CD4-positive, alpha-beta T cell treated with Interleukin-6 at 100 ng/mL for 8 hours (primary cell): ENCODE measurements around the gene TOP3B.

Source experiments
- DNase-seq: peaks from one replicate; pipeline ENCODE4 v3.0.0-alpha.2; 2020; ENCODE audit warnings: mixed read lengths, low spot score

Gene TOP3B

DNA sequence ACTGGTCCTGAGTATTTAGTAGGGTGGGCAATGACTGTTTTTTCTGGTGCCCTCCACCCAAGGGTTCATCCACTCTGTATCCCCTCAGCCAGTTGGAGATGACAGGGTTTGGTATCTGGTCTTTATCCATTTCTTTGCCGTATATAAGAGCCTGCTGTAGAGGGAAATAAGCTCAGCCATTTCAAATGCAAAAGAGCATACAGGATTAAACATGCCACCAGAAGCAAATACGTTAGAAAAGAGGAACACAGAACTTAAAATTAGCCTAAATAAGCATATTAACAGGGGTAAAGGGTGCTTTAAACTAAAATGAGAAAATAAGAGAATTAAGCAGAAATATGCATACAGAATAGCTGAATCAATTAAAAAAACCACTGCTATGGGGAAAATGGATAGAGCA is 27.8 kb upstream of the TOP3B start:
- DNase-seq: no peak

DNA sequence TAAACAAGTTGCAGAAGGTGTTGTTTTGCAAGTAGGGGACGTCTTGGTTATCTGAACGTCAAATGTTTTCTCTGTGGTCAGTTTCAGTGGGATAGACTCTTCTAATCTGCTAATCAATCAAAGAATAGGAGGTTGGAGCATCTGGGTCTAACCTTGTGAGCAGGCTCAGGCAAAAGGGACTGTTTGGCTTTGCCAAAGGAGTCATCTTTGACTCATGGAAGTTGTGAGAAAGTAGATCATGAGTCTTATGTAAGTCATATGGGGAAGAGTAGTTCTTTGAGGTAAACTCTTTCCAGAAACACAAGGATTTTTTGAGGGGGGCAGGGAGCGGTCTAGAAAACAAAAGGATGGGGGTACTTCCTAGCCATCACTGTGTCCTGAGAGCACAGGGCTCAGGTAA is 27.1 kb upstream of the TOP3B start:
- no peak for DNase-seq

DNA sequence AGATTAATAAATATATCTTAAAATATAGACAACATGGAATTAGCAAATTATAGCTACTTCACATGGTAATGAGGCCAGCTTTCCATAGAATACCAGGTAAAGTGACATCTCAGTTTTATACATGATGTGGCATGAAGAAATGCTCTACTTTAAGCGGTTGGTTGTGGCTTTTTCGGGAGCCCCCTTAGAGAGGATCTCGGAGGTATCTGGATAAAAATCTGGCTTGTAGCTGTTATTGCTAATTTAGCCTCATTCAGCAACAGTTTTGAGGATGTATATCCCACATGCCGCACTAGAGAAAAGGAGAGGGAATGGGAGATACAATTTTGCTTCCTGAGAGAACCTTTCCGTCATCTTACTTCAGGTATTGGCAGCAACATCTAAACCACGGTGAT is 24.0 kb upstream of the TOP3B start:
- DNase-seq: no peak

DNA sequence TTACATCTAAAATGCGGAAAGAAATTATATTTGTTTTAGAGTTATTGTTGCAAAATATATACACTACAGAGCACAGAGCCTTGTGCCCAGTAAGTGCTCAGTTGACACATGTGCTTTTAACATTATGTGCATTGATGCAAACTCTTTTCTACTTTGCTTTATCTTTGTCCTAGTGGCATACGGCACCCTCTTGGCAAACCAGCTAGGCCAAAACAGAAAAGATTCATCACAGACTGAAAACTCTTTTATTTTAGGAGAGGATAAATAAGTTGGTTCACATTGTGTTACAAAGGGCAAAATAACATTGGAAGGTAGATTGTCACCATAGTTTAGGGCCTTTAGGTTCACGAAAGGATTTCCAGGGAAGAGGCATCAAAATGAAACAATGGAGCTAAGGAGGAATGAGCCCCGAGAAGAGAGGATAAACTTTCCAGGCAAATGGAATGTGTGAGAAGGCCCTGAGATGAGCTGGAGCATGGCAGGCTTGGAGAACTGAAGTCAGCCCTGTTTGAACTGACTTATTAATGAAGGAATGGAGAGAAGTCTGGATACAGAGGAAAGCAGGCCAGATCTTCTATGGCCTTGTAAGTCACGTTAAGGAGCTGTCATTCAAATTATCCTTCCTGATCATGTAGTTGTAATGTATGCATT is 23.5 kb upstream of the TOP3B start:
- no peak for DNase-seq

DNA sequence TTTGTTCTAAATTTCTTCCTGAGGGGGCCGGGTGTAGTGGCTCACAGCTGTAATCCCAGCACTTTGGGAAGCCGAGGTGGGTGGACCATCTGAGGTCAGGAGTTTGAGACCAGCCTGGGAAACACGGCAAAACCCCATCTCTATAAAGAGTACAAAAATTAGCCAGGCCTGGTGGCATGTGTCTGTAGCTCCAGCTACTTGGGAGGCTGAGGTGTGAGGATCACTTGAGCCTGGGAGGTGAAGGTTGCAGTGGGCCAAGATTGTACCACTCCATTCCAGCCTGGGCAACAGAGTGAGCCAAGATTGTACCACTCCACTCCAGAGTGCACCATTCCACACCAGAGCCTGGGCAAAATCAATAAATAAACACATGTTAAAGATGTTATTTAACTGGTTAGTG is 20.6 kb upstream of the TOP3B start:
- DNase-seq: no peak

DNA sequence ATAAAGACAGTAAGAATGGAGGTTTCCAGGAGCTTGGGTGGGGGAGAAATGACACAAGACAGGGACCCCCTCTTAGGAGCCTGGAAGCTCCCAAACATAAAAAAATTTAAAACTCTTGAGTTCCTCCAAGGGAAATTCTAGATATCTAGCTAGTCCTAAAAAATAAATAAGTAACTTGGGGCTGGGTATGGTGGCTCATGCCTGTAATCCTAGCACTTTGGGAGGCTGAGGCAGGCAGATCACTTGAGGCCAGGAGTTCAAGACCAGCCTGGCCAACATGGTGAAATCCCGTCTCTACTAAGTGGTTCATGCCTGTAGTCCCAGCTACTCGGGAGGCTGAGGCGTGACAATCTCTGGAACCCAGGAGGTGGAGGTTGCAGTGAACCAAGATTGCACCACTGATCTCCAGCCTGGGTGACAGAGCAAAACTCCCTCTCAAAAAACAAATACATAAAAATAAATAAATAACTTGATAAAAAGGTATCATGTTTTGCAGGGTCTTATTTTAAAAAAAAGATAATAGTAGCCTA is 20.0 kb upstream of the TOP3B start:
- DNase-seq: no peak

DNA sequence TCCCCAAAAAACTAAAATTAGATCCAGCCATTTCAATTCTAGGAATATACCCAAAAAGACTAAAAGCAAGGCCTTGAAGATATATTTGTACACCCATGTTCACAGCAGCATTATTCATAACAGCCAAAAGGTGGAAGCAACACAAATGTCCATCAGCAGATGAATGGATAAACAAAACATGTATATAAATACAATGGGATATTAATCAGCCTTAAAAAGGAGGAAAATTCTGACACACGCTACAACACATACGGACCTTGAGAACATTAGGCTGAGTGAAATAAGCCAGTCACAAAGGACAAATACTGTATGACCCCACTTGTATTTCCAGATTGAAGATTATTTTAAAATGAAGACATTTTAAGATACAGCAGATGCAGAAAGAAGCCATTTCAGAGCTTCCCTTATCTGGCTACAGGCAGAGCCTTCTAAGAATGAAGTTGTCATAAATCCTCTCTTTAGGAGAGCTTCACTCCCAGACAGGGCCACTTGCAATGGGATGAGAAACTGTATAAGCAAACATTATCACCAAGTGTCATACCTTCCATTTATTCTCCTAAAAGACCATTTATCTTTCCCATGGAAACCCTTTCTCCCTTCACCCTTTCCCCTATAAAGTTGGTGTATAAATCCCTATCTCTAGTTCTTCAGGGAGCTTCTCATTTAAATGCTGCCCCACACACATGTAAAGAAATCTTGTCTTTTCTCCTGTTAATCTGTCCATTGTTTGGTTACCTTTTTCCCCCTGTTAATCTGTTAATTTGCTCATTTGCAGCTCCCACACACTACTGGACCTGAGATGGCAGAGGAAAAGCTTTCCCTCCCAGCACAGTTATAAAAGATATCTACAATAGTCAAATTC is 19.3 kb upstream of the TOP3B start:
- no peak for DNase-seq

DNA sequence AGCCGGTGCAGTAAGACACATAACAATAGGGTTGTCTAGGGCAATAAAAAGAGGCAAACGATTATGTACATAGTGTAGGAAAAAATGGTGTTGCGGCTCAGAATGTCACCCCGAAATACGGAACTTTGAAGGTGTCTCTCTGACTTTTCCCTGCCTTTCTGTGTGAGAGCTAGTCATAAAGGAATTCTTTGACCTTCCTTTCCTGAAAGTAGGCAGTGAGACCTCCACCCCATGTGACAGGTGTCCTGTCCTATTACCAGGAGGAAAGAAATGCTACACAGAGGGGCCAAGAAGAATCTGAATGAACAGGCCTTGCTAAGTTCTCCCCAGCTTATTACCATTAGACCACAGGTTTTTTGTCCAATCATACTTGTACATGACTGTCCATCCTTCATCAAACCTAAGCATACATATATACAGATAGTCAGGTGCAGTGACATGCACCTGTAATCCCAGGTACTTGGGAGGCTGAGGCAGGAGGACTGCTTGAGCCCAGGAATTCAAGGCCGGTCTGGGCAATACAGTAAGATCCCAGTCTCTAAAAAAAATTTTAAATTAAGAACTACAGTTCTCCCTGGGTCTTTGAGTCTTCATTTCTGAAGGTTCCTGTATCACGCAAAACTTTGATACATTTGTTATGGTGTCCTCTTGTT is 16.1 kb upstream of the TOP3B start:
- DNase-seq: no peak

DNA sequence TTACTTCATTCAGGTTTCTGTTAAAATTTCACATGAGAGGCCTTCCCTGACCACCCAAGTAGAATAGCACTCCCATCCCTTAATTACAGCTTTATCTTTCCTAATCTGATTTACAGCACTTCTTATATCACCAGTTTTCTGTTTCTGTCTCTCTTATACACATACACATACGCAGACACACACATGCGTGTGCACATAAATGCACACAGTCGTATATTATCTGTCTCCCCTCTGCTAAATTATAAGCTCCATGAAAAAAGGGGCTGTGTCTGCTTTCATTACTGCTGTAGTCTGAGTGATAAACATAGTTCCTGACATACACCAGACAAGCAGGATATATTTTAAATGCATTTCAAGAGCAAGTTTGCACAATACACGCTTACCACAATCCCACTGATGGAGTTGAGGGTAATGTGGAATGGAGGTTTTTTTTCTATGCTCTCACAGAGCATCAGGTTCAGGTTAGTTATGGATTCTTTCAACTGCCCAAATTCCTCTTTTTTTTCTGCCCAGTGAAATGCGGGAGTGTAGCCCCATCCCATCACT is 13.7 kb upstream of the TOP3B start:
- DNase-seq: no peak

DNA sequence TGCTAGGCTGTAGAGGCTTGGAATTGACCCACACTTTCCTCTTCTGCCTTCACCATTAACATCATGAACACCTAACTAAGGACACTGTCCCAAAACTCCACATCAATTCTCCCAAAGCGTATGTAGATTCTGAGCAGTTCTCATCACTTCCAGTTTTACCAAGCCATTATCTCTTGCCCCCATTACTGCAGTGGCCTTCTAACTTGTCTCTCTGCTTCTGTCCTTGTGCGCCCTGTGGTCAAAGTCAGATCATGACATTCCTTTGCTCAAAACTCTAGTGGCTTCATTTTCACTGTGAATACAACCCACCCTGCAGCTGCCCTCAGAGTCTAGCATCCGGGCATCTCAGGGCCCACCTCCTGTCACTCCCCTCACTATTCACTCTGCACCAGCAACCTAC is 13.1 kb upstream of the TOP3B start:
- DNase-seq: no peak

DNA sequence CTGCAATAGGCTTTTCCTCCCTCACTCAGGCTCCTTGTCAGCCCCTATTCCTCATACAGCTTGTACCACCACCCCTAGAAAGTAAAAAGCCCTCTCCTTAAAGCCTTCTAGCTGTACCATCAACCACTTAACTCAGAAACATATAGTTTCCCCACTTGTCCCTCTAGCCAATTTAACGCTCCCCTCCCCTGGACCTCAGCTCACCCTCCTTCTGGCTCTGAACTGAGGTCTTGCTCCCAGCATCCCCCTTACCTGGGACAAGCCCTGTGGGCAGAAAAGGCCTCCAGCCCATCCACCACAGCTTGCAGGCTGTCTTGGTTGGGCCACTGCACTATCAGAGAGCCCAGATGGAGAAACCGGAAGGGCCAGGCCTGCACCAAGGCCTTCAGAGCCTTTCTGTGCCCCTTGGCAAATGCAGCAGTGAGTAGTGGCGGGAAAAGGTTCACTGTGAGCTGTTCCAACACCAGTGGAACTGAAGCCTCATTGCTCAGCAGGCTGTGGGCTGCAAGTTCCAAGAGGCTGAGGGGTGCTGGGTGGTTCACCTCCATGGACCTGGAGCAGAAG is 12.4 kb upstream of the TOP3B start:
- no peak for DNase-seq

DNA sequence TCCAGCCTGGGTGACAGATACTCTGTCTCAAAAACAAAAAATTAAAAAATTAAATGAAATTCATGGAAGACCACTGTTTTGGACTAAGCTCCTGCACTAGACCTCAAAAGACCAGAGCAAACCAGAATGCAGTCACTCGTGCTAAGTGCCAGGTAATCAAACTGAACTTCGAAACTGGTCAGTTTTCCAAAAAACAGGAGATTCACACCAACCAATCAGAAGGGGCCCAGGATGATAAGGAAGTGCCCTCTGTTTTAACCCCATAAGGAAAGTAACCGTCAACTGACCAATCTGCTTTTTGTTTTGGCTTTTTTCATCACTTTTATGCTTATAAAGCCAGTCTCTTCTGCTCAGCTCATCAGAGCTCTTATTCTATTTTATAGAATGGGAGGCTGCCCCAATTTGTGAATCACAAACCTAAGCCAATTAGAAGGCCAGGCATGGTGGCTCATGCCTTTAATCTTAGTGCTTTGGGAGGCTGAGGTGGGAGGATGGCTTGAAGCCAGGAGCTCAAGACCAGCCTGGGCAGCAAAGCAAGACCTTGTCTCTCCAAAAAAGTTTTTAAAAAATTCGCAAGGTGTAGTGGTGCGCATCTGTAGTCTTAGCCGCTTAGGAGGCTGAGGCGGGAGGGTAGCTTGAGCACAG is 10.1 kb upstream of the TOP3B start:
- no peak for DNase-seq

DNA sequence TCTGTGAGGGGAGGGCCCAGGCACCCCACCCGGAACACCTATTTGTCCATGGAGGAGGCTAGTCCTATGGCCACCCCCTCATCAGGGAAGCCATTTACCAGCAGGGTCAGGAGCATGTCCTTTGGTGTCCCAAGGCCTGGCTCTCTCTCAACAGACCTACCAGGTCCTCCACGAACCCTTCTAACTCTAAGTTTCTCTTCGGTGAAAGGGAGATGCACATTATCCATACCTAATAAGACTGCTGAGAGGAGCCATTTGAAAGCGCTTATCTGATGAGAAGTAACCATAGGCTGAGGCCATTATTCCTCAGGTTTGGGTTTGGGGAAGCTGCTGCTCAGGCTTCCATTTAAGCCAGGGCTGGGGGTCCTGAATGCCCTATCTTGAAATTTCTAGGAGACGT is 9.2 kb upstream of the TOP3B start:
- DNase-seq: no peak

DNA sequence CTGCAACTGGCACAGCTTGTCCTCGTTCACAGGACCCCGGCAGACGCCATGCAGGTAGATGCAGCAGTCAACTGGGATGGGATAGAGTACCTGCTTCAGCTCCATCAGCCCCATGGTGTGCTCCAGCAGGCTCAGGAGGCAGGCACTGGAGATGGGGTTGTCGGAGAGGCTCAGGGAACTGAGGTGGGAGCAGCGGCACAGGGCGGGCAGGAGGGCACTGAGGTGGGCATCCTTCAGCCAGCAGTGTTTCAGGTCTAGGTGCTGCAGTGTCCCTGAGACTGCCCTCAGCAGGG is 8.7 kb upstream of the TOP3B start:
- no peak for DNase-seq

DNA sequence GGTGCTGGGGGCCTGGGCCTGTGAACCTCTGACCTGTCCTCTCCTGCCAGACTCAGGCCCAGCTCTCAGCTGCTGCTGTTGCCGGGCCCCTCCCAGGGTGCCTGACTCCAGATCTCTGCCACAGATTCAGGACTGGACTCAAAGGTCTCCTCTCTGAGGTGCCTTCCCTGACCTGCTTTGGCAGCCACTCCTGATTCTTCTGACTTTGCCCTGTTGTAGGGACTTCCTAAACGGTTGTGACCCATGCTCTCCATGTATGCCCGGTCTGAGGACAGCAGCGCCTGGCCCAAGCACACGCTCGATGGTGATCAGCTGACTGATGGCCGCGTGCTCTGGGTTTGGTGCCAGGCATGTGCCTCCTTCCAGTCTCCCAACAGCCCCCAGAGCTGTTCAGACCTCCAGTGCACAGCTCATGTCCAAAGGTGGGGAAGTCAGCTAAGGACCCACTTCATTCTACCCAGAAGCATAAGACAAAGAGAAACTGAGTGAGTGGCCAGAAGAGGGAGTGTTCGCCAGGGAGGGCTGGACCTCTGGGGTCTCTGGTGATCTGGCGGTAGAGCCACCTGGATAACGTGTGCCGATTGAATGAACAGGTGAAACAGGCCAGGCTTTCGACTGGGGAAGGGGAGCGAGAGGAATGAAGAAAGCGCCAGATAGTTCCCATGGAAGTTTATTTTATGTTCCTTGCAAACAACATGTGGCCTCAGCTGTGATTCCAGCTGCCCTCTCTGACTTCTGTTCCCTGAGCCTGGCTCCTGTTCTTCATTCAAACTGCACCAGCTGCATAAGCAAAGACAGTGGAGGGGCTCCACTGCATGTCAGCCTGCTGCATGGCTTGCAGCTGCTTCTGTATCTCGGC is 8.1 kb upstream of the TOP3B start:
- no peak for DNase-seq

DNA sequence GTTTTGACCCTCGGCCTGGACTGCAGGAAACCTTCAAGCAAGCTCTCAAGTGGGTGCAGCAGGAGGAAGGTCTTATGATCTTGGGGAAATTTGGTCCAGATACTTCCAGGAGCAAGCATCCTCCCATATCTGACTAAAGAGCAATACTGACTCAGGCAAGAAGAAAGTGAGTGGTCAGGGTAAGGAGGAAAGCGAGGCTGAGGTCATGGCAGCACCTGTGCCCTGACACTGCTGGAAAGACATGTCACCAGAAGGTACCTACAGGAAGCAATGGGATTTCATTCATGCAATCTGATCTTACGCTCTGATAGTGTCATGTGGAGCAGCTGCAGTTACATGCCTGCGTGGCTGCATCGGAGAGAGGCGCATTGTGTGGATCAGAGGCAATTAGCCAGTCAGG is 6.5 kb upstream of the TOP3B start:
- no peak for DNase-seq

DNA sequence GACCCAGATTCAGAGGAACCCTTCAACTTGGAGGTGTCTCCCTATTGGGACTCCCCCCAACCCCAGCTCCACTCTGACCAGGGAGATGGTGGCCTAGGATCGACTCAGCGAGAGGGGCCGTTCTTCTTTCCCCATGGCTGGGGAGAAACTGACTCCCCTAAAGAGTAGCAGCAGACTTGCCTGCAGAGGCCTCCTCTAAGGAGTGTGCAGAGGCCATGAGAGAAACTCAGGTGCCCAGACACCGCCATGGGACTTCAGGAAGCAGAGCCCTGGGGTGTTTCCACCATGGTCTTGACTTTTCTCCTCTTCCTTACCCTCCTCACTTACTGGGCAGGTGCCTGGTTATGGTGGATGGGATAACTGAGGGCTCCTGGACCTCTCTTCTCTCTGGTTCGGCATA is 2.6 kb upstream of the TOP3B start:
- DNase-seq: no peak

DNA sequence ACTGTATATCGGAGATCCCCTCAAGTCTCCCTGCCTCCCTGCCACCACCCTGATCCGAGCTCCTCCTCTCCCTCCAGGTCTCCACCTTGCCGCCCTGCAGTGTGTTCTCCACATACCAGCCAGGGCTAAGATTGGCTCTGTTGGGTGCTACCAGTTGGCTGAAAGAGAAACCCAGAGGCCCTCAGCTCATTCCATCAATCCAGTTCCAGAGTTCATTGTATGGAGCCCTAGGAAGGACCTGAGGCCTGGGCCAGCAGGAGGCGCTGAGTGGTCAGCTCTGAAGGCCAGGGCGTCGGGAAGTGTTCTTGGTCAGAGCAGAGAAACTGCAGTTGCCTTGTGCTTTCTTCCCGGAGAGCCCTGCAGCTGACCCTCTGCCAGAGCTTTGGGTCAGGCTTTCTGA is 2.2 kb upstream of the TOP3B start:
- DNase-seq: no peak

DNA sequence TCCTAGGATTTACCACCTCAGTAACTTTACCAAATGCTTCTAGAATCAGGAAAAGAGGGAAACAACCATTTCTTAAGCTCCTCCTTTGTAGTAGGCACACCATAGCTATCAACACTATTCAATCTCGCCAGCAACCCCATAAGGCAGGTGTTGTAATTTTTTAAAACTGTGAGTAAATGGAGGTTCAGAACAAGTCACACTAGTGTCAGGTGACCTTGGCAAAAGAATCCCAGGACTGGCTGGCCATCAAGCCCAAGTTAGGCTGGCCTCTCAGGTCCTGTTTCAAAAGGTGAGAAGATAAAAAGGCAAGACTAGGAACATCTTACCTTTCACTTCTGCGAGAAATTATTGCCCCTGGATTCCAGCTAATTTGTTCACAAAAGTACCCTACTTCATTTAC is 713 bp downstream of the TOP3B start:
- no peak for DNase-seq

DNA sequence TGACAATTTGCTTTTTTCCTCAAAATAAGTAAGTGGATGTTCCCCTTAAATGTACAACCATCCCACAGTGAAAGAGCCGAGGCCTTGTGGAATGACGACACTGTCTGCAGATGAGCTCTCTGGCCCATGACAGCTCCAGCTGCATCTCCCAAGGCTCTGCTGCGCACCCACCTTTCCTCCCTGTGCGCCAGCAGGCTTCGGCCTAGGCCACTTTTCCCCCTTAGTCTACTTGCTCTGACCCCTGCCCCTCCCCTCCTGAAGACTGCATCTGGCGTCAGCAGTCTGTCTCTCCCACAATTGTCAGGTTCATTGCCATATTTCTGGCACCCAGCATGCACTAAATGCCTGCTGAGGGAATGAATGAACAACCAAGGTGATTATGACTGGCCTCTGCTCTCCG is 2.0 kb downstream of the TOP3B start:
- DNase-seq: no peak
